COLO829 (cell line): Measurements from ENCODE around the gene GAB2.
A peak's percentile ranks its signal among the peaks of the same experiment; 100 is the strongest.
"Not testable (repeated sequence)": the region's sequence is repeated elsewhere in the genome, so short reads cannot be mapped to it uniquely, and the experiment has no call there.

Experiments used
- DNase-seq: peaks from one replicate; pipeline ENCODE4 v3.0.0; 2012; ENCODE audit warnings: low spot score

Gene GAB2, protein sequence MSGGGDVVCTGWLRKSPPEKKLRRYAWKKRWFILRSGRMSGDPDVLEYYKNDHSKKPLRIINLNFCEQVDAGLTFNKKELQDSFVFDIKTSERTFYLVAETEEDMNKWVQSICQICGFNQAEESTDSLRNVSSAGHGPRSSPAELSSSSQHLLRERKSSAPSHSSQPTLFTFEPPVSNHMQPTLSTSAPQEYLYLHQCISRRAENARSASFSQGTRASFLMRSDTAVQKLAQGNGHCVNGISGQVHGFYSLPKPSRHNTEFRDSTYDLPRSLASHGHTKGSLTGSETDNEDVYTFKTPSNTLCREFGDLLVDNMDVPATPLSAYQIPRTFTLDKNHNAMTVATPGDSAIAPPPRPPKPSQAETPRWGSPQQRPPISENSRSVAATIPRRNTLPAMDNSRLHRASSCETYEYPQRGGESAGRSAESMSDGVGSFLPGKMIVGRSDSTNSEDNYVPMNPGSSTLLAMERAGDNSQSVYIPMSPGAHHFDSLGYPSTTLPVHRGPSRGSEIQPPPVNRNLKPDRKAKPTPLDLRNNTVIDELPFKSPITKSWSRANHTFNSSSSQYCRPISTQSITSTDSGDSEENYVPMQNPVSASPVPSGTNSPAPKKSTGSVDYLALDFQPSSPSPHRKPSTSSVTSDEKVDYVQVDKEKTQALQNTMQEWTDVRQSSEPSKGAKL

DNA sequence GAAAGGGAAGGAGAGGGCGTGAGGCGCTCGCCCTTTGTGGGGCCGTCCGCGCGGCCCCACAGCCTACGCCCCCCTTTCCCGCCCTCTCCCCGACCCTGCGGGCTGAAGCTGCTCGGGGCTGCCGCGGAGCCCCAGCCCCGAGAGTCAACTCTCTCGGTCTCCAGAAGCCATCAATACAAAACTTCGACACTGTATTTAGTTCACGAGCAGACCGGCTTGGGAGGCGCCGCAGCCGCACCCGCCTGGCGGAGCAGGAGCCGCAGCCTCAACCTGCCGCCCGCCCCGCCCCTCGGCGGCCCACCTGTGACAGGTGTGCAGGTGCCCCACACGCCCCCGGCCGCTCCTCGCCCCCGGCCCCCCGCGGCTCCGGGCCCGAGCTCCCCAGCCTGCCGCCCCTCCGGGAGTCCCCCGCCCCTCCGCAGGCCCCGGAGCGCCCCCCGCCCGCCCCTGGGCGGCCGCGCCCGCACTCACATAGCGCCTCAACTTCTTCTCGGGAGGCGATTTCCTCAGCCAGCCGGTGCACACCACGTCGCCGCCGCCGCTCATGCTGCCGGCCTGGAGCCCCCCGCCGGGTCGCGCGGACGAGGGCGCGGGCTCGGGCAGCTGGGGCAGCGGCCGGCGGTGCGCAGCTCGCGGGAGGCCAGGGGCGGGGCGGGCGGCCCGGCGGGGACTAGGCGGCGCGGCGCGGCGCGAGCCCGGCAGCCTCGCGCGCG is at the start of gene GAB2:
TSS of gene GAB2 (minus strand) at position 646 of the 713 bp plus-strand sequence. CDS start at position 546, 100 bp downstream.
- DNase-seq = no peak

DNA sequence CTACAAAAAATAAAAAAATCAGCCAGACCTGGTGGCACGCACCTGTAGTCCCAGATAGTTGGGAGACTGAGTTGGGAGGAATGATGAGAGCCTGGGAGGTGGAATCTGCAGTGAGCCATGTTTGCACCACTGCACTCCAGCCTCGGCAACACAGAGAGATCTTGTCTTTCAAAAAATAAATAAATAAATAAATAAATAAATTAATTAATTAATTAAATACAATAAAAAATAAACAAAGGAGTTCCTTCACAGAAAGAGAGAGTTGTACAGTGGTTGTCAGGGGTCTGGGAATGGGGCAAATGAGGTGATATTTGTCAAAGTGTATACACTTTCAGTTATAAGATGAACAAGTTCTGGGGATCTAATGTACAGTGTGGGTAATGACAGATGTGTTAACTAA is 49.8 kb upstream of the GAB2 start:
- no peak for DNase-seq

- DNase-seq = no peak
Measured at GRCh38 chr11:78465169-78465942, 47.7 kb upstream of the GAB2 start.

- not testable (repeated sequence) for DNase-seq
Measured at GRCh38 chr11:78464787-78465168, 47.2 kb upstream of the GAB2 start.

DNA sequence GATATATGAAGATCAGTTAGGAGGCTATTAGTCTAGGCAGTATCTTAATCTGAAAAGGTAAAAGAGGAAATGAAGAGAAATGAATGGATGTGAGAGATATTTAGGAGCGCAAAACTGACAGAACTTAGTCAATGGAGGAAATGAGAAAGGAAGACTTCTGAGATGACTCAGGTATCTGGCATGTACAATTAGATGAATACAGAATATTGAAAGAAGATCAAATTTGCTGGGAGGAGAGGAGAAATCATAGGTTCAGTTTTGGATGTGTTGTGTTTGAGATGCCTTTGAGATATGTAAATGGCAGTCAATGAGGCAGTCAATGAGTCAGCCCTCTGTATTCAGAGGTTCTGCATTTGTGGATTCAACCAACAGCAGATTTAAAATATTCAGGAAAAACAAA is 42.9 kb upstream of the GAB2 start:
- peak; percentile 16 for DNase-seq

- no peak for DNase-seq
Measured at GRCh38 chr11:78459738-78460137, 42.1 kb upstream of the GAB2 start.

- DNase-seq = no peak
Measured at GRCh38 chr11:78457448-78457847, 39.8 kb upstream of the GAB2 start.

DNA sequence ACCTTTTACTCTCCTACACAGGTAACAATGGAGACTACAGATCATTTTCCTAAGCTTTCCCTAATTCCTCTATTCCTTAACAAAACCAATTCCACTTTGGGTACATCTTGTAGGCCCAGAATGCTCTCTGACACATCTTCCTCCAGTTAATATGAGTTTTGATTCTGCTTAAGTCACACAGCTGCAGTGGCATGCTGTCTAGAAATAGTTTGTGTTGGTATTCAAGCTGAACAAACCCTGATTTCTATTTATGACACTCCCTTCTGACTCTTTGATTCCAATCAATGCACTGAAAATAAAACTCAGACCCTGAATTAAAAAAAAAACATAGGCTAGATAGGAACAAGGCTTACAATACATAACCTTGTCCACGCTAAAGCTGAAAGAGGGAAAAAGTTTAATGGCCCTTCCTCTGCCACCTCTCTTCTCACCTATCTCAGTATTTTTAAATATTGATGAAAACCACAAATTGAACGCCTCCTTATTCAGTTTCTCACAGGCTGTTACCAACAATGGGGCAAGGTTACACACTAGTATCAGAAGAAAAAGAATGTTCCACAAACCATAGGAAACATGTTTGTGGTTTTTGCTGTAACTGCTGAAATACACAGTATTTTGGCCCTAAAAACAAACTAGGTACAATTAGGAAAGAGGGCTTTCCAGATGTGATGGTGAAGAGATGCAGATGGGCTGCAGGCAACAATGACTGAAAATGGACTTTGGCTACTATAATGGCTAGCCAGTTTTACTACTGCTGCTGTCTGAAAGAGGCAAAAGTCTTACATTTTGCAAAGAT is 35.7 kb upstream of the GAB2 start:
- no peak for DNase-seq

DNA sequence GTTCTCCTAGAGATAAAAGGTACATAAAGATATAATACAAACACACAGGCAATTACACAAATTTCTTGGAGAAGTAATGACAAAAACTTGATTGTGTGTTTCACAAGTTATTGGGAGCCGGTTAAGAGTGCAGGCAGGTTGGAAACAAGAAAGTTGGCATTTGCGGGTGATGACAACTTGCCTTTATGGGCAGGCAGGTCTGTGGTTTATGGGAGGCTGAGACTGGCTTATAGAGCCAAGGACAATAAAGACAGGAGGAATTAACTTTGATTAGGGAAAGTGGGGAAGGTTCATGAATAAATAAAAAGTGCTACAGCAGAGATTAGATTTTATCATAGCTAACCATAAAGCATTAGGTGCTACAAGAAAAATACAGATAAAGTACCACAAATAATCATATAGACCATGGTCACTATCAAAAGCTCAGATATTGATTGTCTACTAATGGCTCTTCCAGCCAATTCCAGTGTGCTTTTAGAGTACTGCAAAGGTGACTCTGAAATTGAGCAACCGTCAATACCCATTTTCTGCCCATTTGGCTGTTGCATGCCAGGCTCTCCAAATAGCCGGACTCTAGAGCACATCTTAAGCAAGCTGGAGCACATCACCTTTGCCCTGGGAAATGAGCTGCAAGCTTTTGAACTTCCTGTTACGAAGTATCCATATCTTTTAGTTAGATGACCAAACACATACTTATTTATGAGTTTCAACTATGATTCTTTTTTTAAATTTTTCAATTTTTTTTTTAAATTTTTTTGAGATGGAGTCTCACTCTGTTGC is 33.9 kb upstream of the GAB2 start:
- DNase-seq = no peak

GRCh38 chr11:78450866-78451265 is 33.2 kb upstream of the GAB2 start:
- DNase-seq = no peak

DNA sequence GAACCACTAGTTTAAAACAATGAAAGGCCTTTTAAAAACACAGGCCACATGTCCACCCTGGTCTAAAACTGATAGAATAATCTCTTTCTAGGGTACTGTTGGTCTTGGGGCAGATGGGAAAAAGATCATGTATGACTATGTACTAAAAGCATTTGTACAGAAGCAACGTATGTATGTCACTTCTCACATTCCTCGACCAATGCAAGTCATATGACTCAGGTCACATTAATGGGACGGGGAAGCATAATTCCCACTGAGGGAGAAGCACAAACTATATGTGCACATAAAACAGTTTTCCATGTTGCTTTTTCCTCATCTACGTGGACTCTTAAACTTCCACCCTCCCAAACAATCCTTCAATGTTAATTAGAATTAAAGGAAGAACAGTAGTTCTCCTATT is 32.2 kb upstream of the GAB2 start:
- DNase-seq = no peak

DNA sequence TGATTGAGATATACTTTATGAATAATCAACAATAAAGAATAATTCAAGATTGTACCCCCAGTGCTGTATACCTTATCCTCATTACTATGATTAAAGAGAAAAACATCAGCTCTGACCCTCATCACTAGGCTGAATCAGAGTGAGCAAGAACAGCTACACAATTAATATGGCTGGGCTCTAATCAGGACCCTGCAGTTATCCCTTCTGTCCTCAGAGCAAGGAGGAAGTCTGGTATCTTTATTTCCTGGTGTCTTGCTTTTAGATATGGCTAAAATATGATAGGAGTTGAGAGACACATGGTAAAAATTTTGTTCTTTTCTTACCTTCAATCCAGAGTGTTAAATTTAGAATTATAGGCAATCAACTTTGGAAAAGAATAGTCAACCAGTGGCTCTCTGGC is 28.6 kb upstream of the GAB2 start:
- no peak for DNase-seq

GRCh38 chr11:78444726-78445125 is 27.1 kb upstream of the GAB2 start:
- no peak for DNase-seq

GRCh38 chr11:78441956-78442355 is 24.3 kb upstream of the GAB2 start:
- no peak for DNase-seq

- DNase-seq = no peak
Measured at GRCh38 chr11:78438298-78438975, 20.8 kb upstream of the GAB2 start.

GRCh38 chr11:78432956-78433355 is 15.3 kb upstream of the GAB2 start:
- DNase-seq = no peak

GRCh38 chr11:78432058-78432515 is 14.5 kb upstream of the GAB2 start:
- DNase-seq = no peak

GRCh38 chr11:78429660-78430059 is 12.0 kb upstream of the GAB2 start:
- DNase-seq = no peak

DNA sequence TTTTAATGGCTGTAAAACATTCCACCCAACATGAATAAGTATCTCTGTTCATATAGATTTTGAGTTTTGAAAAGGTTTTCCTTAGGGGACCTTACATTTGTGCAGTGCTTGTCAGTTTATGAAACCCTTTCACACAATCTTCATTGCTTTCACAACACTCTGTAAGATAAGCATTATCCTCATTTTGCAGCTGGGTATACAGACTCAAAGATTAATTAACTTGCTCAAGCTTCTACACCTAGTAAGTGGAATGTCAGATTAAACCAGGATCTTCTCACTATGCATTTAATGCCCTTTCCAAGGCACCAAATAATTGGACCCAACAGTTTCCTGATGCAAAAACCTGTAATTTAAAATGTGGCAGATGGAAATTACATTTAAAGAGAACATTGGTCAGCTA is 11.6 kb upstream of the GAB2 start:
- DNase-seq = no peak

- DNase-seq = no peak
Measured at GRCh38 chr11:78428773-78429172, 11.2 kb upstream of the GAB2 start.
